ENCODE measurements around the gene KEL. TPM values are rescaled to one million over a fixed set of nuclear protein-coding genes. Genes with fewer than 3 reads are reported as not detected.

Gene KEL
- total and polyA plus RNA-seq, 7 experiments from 2014 or later, result 0.11 to 1.5 (median 0.22) TPM; not detected in 2

DNA sequence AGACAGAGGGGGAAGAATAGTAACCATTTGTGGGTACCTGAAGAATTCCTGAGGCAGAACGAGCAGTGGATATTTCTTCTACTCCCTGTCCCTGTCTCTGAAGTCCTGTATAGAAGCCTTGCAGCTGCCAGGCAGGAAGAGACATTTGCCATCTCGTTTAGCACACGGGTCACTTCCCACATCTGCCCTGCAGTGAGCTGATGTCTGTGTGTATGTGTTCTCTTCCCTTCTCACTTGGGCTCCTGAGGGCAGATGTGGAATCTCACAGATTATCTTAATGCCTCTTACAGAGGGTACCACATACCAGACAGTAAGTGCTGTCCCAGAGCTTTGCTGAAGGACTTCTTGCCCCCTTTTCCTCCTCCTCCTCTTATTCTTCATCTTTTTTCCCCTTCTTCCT lies 62.5 kb downstream of the KEL start:
- Mint-ChIP-seq H3K27me3 (peaks cover 0 to 26% (median 4%) of the 10 kb centered on the region in 5 donors), H3K36me3 (no peaks in the 10 kb centered on the region), H3K4me3 (no peak overlapping the region), H3K4me1 (no peaks in the 10 kb centered on the region), H3K9me3 (peaks cover 0 to 11% (median 0%) of the 10 kb centered on the region in 11 donors), H3K27ac (no peak overlapping the region)
- Histone ChIP-seq H3K4me3 (ENCODE audit: low read length) (no peak overlapping the region), H3K27me3 (ENCODE audit: control insufficient read depth in 2 of 2, insufficient read depth in 2 of 2, low read length in 2 of 2) (peaks cover 0 to under 1% of the 10 kb centered on the region in 2 donors), H3K36me3 (ENCODE audit: control insufficient read depth in 2 of 3, insufficient read depth in 3 of 3, low read length in 3 of 3) (no peaks in the 10 kb centered on the region), H3K4me1 (ENCODE audit: control insufficient read depth in 2 of 2, insufficient read depth in 2 of 2, low read length in 2 of 2) (no peaks in the 10 kb centered on the region), H3K27ac (ENCODE audit: low read depth, low read length) (no peak overlapping the region), H3K9me3 (ENCODE audit: control insufficient read depth in 2 of 3, low read length in 3 of 3) (peaks cover 0 to 2% (median 0%) of the 10 kb centered on the region in 3 experiments)
- no peak for DNase-seq
- intact Hi-C loops (cut with micrococcal nuclease), result no loop called here
- CTCF ChIA-PET, result no interaction called here
- no peak for ATAC-seq
- POLR2A ChIA-PET, result interaction anchor here (0.6 kb wide), 1 partner anchor 515 kb away, joined by 4 read pairs; no protein-coding TSS in a partner anchor

DNA sequence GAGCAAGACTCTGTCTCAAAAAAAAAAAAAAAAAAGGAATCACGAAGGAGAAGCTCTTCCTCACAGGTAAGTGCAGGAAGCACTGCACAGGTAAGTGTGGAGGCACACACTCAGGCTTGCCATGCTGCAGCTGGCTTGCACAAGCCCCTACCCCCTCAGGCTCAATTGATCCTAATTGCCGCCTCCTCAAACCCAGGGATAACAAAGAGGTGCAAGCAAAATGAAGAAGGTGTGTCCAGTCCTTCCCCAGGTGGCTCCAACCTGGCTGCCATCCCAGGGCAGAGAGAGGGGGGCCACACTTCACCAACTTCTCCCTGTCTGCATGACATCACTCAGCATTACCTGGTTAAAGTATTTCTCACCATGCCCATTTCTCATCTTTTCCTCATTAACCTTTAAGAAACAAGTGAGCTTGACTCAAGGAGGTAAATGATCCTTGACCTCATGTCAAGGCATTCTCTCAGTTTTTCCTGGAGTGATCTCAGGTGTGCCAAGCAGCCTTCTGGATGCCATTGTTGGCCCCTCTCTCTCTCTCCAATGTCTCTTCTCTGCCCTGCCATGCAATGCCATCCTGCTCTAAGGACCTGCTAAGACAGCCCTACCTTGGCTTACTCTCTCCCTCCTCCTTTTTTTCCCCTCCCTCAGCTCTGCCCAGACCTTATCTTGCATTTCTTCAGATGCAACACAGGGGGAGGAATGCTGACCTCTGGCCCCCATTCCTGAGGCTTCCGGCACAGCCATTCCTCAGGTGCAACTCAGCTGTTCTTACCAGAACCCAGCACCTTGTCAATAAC lies 63.6 kb downstream of the KEL start:
- no peak overlapping the region for H3K27ac ChIP-seq (ENCODE audit: low read depth, low read length)
- ChIA-PET POLR2A (interaction anchor here (0.6 kb wide), 1 partner anchor 514 kb away, joined by 4 read pairs; no protein-coding TSS in a partner anchor), CTCF (interaction anchor here (0.7 to 1.1 kb wide), 3 partner anchors 18 to 306 kb away, joined by 3 to 6 read pairs (median 4); no protein-coding TSS in a partner anchor)
- H3K27me3 ChIP-seq (ENCODE audit: control insufficient read depth in 2 of 2, insufficient read depth in 2 of 2, low read length in 2 of 2), result no peaks in the 10 kb centered on the region
- Mint-ChIP-seq H3K4me3 (no peak overlapping the region), H3K9me3 (peaks cover 0 to 8% (median 0%) of the 10 kb centered on the region in 11 donors), H3K4me1 (no peaks in the 10 kb centered on the region), H3K27me3 (peaks cover 0 to 26% (median 4%) of the 10 kb centered on the region in 5 donors), H3K27ac (peak overlapping the region in 1 of 9 donors; percentile 5), H3K36me3 (no peaks in the 10 kb centered on the region)
- H3K4me3 ChIP-seq (ENCODE audit: low read length), result no peak overlapping the region
- H3K4me1 ChIP-seq (ENCODE audit: control insufficient read depth in 2 of 2, insufficient read depth in 2 of 2, low read length in 2 of 2), result no peaks in the 10 kb centered on the region
- DNase-seq (no peak), ATAC-seq (no peak)
- H3K9me3 ChIP-seq (ENCODE audit: control insufficient read depth in 2 of 3, low read length in 3 of 3), result no peaks in the 10 kb centered on the region
- intact Hi-C loops (cut with micrococcal nuclease), result no loop called here
- H3K36me3 ChIP-seq (ENCODE audit: control insufficient read depth in 2 of 3, insufficient read depth in 3 of 3, low read length in 3 of 3), result no peaks in the 10 kb centered on the region

DNA sequence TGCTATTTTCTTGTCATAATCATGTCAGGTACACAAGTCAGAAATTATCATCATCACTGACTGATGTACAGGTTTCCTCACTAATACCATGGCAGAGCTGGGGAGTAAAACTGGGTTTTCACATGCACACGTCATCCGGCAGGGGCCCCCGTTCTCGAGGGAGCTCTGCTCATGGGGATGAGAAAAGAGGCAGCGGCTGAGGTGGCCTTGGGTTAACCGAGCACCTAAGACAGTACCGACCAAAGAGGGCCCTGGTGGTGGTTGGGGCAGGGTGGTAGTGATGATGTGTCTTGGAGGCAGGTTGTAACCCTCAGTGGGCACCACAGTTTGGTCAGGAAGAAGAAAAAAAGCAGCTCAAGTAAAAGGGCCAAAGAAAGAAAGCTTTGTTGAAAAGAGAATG lies 64.5 kb downstream of the KEL start:
- no peaks in the 10 kb centered on the region for H3K4me1 ChIP-seq (ENCODE audit: control insufficient read depth in 2 of 2, insufficient read depth in 2 of 2, low read length in 2 of 2)
- no peaks in the 10 kb centered on the region for H3K36me3 ChIP-seq (ENCODE audit: control insufficient read depth in 2 of 3, insufficient read depth in 3 of 3, low read length in 3 of 3)
- CTCF ChIA-PET, result interaction anchor here (0.7 to 1.1 kb wide), 2 partner anchors 19 to 307 kb away, joined by 4 to 6 read pairs; no protein-coding TSS in a partner anchor
- DNase-seq (no peak), ATAC-seq (no peak)
- H3K27me3 ChIP-seq (ENCODE audit: control insufficient read depth in 2 of 2, insufficient read depth in 2 of 2, low read length in 2 of 2), result no peaks in the 10 kb centered on the region
- peaks cover 0 to 24% (median 4%) of the 10 kb centered on the region in 5 donors for H3K27me3 Mint-ChIP-seq
- intact Hi-C loops (cut with micrococcal nuclease), result no loop called here
- no peaks in the 10 kb centered on the region for H3K4me1 Mint-ChIP-seq
- no peak overlapping the region for H3K27ac Mint-ChIP-seq
- H3K9me3 Mint-ChIP-seq, result peaks cover 0 to 1% (median 0%) of the 10 kb centered on the region in 11 donors
- H3K36me3 Mint-ChIP-seq, result no peaks in the 10 kb centered on the region
- H3K4me3 Mint-ChIP-seq, result no peak overlapping the region
- H3K27ac ChIP-seq (ENCODE audit: low read depth, low read length), result no peak overlapping the region
- no peak overlapping the region for H3K4me3 ChIP-seq (ENCODE audit: low read length)
- POLR2A ChIA-PET, result interaction anchor here (0.5 kb wide), 1 partner anchor 25 kb away, joined by 3 read pairs; no protein-coding TSS in a partner anchor
- H3K9me3 ChIP-seq (ENCODE audit: control insufficient read depth in 2 of 3, low read length in 3 of 3), result no peaks in the 10 kb centered on the region

DNA sequence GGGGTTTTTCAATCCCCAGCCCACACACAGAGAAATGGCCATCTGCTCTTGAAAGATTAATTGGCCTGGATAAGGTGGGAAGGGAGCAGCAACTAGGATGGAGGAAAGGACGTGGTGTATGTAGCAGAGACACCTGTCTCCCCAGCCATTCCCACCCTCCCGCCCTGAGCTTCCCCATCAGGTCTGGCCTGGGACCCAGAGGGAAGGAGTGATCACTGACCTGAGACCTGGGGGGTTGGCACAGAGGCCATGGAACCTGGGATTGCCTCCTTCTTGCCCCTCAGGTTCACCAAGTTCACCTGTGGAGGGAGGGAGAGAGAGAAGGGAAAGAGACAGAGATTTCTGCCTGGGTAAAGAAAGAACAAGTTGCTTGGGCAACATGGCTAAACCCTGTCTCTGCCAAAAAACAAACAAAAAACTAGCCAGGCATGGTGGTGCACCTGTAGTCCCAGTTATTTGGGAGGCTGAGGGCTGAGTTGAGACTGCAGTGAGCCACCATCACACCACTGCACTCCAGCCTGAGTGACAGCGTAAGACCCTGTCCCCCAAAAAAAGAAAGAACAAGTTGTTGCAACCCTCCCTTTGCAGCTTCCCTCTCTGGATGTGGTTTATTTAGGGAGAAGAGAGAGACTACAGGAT lies 65.3 kb downstream of the KEL start:
- H3K36me3 Mint-ChIP-seq, result no peaks in the 10 kb centered on the region
- intact Hi-C loops (cut with micrococcal nuclease), result no loop called here
- no peaks in the 10 kb centered on the region for H3K4me1 Mint-ChIP-seq
- CTCF ChIA-PET, result no interaction called here
- H3K27me3 Mint-ChIP-seq, result peaks cover 0 to 18% (median 4%) of the 10 kb centered on the region in 5 donors
- H3K27ac Mint-ChIP-seq, result no peak overlapping the region
- Histone ChIP-seq H3K4me3 (ENCODE audit: low read length) (no peak overlapping the region), H3K27me3 (ENCODE audit: control insufficient read depth in 2 of 2, insufficient read depth in 2 of 2, low read length in 2 of 2) (no peaks in the 10 kb centered on the region), H3K9me3 (ENCODE audit: control insufficient read depth in 2 of 3, low read length in 3 of 3) (no peaks in the 10 kb centered on the region), H3K27ac (ENCODE audit: low read depth, low read length) (no peak overlapping the region), H3K4me1 (ENCODE audit: control insufficient read depth in 2 of 2, insufficient read depth in 2 of 2, low read length in 2 of 2) (no peaks in the 10 kb centered on the region), H3K36me3 (ENCODE audit: control insufficient read depth in 2 of 3, insufficient read depth in 3 of 3, low read length in 3 of 3) (no peaks in the 10 kb centered on the region)
- H3K4me3 Mint-ChIP-seq, result no peak overlapping the region
- POLR2A ChIA-PET, result no interaction called here
- ATAC-seq (no peak), DNase-seq (no peak)
- no peaks in the 10 kb centered on the region for H3K9me3 Mint-ChIP-seq

DNA sequence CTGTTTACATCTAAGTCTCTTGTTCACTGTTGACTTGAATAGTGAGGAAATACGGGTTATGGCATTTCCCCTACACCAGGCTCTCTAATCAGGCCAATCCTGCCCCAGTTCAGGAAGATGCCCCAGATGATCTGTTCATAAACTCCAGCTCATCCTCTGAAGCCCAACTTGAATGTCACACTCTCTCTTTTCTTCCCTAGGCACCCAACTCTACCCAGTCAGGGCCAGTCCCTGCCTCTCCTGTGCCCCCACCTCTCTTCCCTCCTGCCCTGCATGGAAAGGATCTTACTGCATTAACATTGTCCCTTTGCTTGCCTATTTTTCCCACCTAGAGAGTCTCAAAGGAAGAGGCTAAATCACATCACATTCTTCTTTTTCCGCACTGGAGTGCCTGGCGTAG lies 66.0 kb downstream of the KEL start:
- ChIA-PET CTCF (no interaction called here), POLR2A (no interaction called here)
- Histone ChIP-seq H3K4me1 (ENCODE audit: control insufficient read depth in 2 of 2, insufficient read depth in 2 of 2, low read length in 2 of 2) (no peaks in the 10 kb centered on the region), H3K4me3 (ENCODE audit: low read length) (no peak overlapping the region), H3K9me3 (ENCODE audit: control insufficient read depth in 2 of 3, low read length in 3 of 3) (no peaks in the 10 kb centered on the region), H3K36me3 (ENCODE audit: control insufficient read depth in 2 of 3, insufficient read depth in 3 of 3, low read length in 3 of 3) (no peaks in the 10 kb centered on the region), H3K27me3 (ENCODE audit: control insufficient read depth in 2 of 2, insufficient read depth in 2 of 2, low read length in 2 of 2) (no peaks in the 10 kb centered on the region), H3K27ac (ENCODE audit: low read depth, low read length) (no peak overlapping the region)
- H3K4me3 Mint-ChIP-seq, result no peak overlapping the region
- H3K27ac Mint-ChIP-seq, result no peak overlapping the region
- H3K36me3 Mint-ChIP-seq, result no peaks in the 10 kb centered on the region
- DNase-seq (no peak), ATAC-seq (no peak)
- peaks cover 0 to 16% (median 4%) of the 10 kb centered on the region in 5 donors for H3K27me3 Mint-ChIP-seq
- no peaks in the 10 kb centered on the region for H3K9me3 Mint-ChIP-seq
- intact Hi-C loops (cut with micrococcal nuclease), result no loop called here
- H3K4me1 Mint-ChIP-seq, result no peaks in the 10 kb centered on the region

DNA sequence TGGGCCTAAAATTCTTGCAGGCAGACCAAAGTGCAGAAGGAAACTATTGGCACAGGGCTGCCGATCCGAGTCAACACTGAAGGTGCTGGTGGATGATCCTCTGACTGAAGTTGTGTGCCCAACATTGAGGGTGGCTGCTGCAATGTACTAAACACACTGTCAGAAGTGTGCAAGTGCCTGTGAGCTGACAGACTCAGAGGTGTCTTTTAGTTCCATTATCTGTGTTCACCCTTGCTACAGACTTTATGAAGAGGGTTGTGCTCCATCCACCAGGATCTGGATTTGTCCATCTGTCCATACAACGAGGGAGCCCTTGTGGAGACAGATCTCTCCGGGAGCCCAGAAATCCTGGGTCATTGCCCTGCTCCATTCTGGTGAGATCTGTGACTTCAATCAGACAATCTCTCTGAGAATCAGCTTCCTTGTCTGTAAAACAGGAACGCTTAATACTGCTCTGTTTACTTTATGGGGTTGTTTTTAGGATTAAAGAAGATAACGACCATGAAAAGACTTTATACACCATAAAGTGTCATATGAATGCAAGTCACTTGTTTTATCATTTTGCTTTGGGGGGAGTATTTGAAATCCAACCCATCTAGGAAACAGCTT lies 67.1 kb downstream of the KEL start:
- peaks cover 0 to 2% (median 0%) of the 10 kb centered on the region in 7 donors for H3K4me1 Mint-ChIP-seq
- no peaks in the 10 kb centered on the region for H3K36me3 ChIP-seq (ENCODE audit: control insufficient read depth in 2 of 3, insufficient read depth in 3 of 3, low read length in 3 of 3)

More for the DNA sequence above, 67.1 kb downstream of the KEL start:
- intact Hi-C loops (cut with micrococcal nuclease), result no loop called here
- H3K9me3 ChIP-seq (ENCODE audit: control insufficient read depth in 2 of 3, low read length in 3 of 3), result no peaks in the 10 kb centered on the region
- Mint-ChIP-seq H3K27ac (no peak overlapping the region), H3K4me3 (no peak overlapping the region), H3K36me3 (no peaks in the 10 kb centered on the region), H3K27me3 (peaks cover 0 to 20% (median 5%) of the 10 kb centered on the region in 5 donors), H3K9me3 (peaks cover 0 to 4% (median 0%) of the 10 kb centered on the region in 11 donors)
- no peaks in the 10 kb centered on the region for H3K27me3 ChIP-seq (ENCODE audit: control insufficient read depth in 2 of 2, insufficient read depth in 2 of 2, low read length in 2 of 2)
- no peak overlapping the region for H3K4me3 ChIP-seq (ENCODE audit: low read length)
- H3K4me1 ChIP-seq (ENCODE audit: control insufficient read depth in 2 of 2, insufficient read depth in 2 of 2, low read length in 2 of 2), result no peaks in the 10 kb centered on the region
- POLR2A ChIA-PET, result interaction anchor here (0.5 kb wide), 1 partner anchor 15 kb away, joined by 3 read pairs; no protein-coding TSS in a partner anchor
- no peak for ATAC-seq
- CTCF ChIA-PET, result no interaction called here
- H3K27ac ChIP-seq (ENCODE audit: low read depth, low read length), result no peak overlapping the region
- no peak for DNase-seq
